Measurements from ENCODE around the gene ZNF750.

ZNF750 gene

GRCh38 chr17:82826956-82827355, 12.9 kb downstream of the ZNF750 start:
- FAIRE-seq (no peak), DNase-seq (ENCODE audit: insufficient read length) (no peak)
- no peak for TF ChIP-seq POLR2A (IDR thresholded peaks at IDR 0.05; ENCODE audit: low read depth, low read length)
- TF ChIP-seq POLR2AphosphoS5 (IDR thresholded peaks at IDR 0.05; ENCODE audit: low read depth, low read length), result no peak
- TF ChIP-seq TAF1 (IDR thresholded peaks at IDR 0.05; ENCODE audit: borderline replicate concordance, low read depth, low read length), result no peak

- no peak for TF ChIP-seq POLR2AphosphoS5 (IDR thresholded peaks at IDR 0.05; ENCODE audit: low read depth, low read length)
- TF ChIP-seq TAF1 (IDR thresholded peaks at IDR 0.05; ENCODE audit: borderline replicate concordance, low read depth, low read length), result no peak
- no peak for TF ChIP-seq POLR2A (IDR thresholded peaks at IDR 0.05; ENCODE audit: low read depth, low read length)
- no peak for FAIRE-seq
- DNase-seq (ENCODE audit: insufficient read length), result no peak
Measured at GRCh38 chr17:82826211-82826610, 13.6 kb downstream of the ZNF750 start.

GRCh38 chr17:82825540-82826124, 14.2 kb downstream of the ZNF750 start:
- no peak for FAIRE-seq
- TF ChIP-seq TAF1 (IDR thresholded peaks at IDR 0.05; ENCODE audit: borderline replicate concordance, low read depth, low read length) (no peak), POLR2A (IDR thresholded peaks at IDR 0.05; ENCODE audit: low read depth, low read length) (no peak), POLR2AphosphoS5 (IDR thresholded peaks at IDR 0.05; ENCODE audit: low read depth, low read length) (no peak)
- DNase-seq (ENCODE audit: insufficient read length), result no peak

GRCh38 chr17:82823004-82823403, 16.8 kb downstream of the ZNF750 start:
- FAIRE-seq (no peak), DNase-seq (ENCODE audit: insufficient read length) (no peak)
- no peak for TF ChIP-seq POLR2A (IDR thresholded peaks at IDR 0.05; ENCODE audit: low read depth, low read length)
- TF ChIP-seq POLR2AphosphoS5 (IDR thresholded peaks at IDR 0.05; ENCODE audit: low read depth, low read length), result no peak
- no peak for TF ChIP-seq TAF1 (IDR thresholded peaks at IDR 0.05; ENCODE audit: borderline replicate concordance, low read depth, low read length)

- FAIRE-seq (no peak), DNase-seq (ENCODE audit: insufficient read length) (no peak)
- TF ChIP-seq POLR2A (IDR thresholded peaks at IDR 0.05; ENCODE audit: low read depth, low read length) (no peak), POLR2AphosphoS5 (IDR thresholded peaks at IDR 0.05; ENCODE audit: low read depth, low read length) (no peak), TAF1 (IDR thresholded peaks at IDR 0.05; ENCODE audit: borderline replicate concordance, low read depth, low read length) (no peak)
Measured at GRCh38 chr17:82822281-82822680, 17.5 kb downstream of the ZNF750 start.

GRCh38 chr17:82821554-82821953, 18.3 kb downstream of the ZNF750 start:
- no peak for TF ChIP-seq TAF1 (IDR thresholded peaks at IDR 0.05; ENCODE audit: borderline replicate concordance, low read depth, low read length)
- no peak for TF ChIP-seq POLR2A (IDR thresholded peaks at IDR 0.05; ENCODE audit: low read depth, low read length)
- TF ChIP-seq POLR2AphosphoS5 (IDR thresholded peaks at IDR 0.05; ENCODE audit: low read depth, low read length), result no peak
- DNase-seq (ENCODE audit: insufficient read length), result no peak
- FAIRE-seq, result no peak

- TF ChIP-seq POLR2AphosphoS5 (IDR thresholded peaks at IDR 0.05; ENCODE audit: low read depth, low read length), result no peak
- TF ChIP-seq TAF1 (IDR thresholded peaks at IDR 0.05; ENCODE audit: borderline replicate concordance, low read depth, low read length), result no peak
- TF ChIP-seq POLR2A (IDR thresholded peaks at IDR 0.05; ENCODE audit: low read depth, low read length), result no peak
- no peak for FAIRE-seq
- DNase-seq (ENCODE audit: insufficient read length), result no peak
Measured at GRCh38 chr17:82820278-82821251, 19.3 kb downstream of the ZNF750 start.

GRCh38 chr17:82817947-82818346, 21.9 kb downstream of the ZNF750 start:
- no peak for TF ChIP-seq POLR2A (IDR thresholded peaks at IDR 0.05; ENCODE audit: low read depth, low read length)
- TF ChIP-seq POLR2AphosphoS5 (IDR thresholded peaks at IDR 0.05; ENCODE audit: low read depth, low read length), result no peak
- TF ChIP-seq TAF1 (IDR thresholded peaks at IDR 0.05; ENCODE audit: borderline replicate concordance, low read depth, low read length), result no peak
- DNase-seq (ENCODE audit: insufficient read length), result no peak
- no peak for FAIRE-seq

GRCh38 chr17:82816358-82816757, 23.5 kb downstream of the ZNF750 start:
- TF ChIP-seq POLR2A (IDR thresholded peaks at IDR 0.05; ENCODE audit: low read depth, low read length), result no peak
- no peak for TF ChIP-seq TAF1 (IDR thresholded peaks at IDR 0.05; ENCODE audit: borderline replicate concordance, low read depth, low read length)
- TF ChIP-seq POLR2AphosphoS5 (IDR thresholded peaks at IDR 0.05; ENCODE audit: low read depth, low read length), result no peak
- no peak for DNase-seq (ENCODE audit: insufficient read length)
- FAIRE-seq, result no peak

- FAIRE-seq, result no peak
- TF ChIP-seq POLR2A (IDR thresholded peaks at IDR 0.05; ENCODE audit: low read depth, low read length) (no peak), TAF1 (IDR thresholded peaks at IDR 0.05; ENCODE audit: borderline replicate concordance, low read depth, low read length) (no peak), POLR2AphosphoS5 (IDR thresholded peaks at IDR 0.05; ENCODE audit: low read depth, low read length) (no peak)
- no peak for DNase-seq (ENCODE audit: insufficient read length)
Measured at GRCh38 chr17:82815790-82816305, 24.0 kb downstream of the ZNF750 start.

GRCh38 chr17:82815354-82815753, 24.5 kb downstream of the ZNF750 start:
- no peak for DNase-seq (ENCODE audit: insufficient read length)
- TF ChIP-seq POLR2A (IDR thresholded peaks at IDR 0.05; ENCODE audit: low read depth, low read length), result no peak
- no peak for TF ChIP-seq TAF1 (IDR thresholded peaks at IDR 0.05; ENCODE audit: borderline replicate concordance, low read depth, low read length)
- no peak for TF ChIP-seq POLR2AphosphoS5 (IDR thresholded peaks at IDR 0.05; ENCODE audit: low read depth, low read length)
- no peak for FAIRE-seq

Measured in GM12892 (cell line).